Right lobe of liver (tissue), 6 donors: Measurements from ENCODE around the gene CPT1A. TPM values are rescaled to one million over a fixed set of nuclear protein-coding genes. Genes with fewer than 3 reads are reported as not detected.

Source experiments
- ATAC-seq, 4 donors: fragments of 200-7000 bp; cut with Tn5 transposase; one replicate each; pipeline ENCODE4 v1.9.1; 2020; ENCODE audit warnings: mild to moderate bottlenecking in 4 of 4, moderate library complexity in 4 of 4
- DNase-seq, 3 donors: peaks; one replicate each; pipeline ENCODE4 v3.0.0-alpha.2; 2020
- H3K27ac ChIP-seq, 3 donors: fragments of 200-600 bp; one replicate each; pipeline ENCODE4 v1.8.0; 2022
- H3K27me3 ChIP-seq, 2 donors: fragments of 200-600 bp; one replicate each; pipeline ENCODE4 v1.8.0; 2022
- H3K36me3 ChIP-seq, 4 donors: fragments of 200-600 bp; sonication (generic) in 1 of 4; one replicate each; pipeline versions ENCODE4 v1.5.1 to v1.8.0; 2017 to 2022; ENCODE audit warnings: control low read depth in 1 of 4
- H3K4me1 ChIP-seq, 4 donors: fragments of 200-600 bp; sonication (generic) in 1 of 4; one replicate each; pipeline versions ENCODE4 v1.5.1 to v1.8.0; 2017 to 2022; ENCODE audit warnings: control low read depth in 1 of 4
- H3K4me3 ChIP-seq, 3 donors: fragments of 200-600 bp; one replicate each; pipeline ENCODE4 v1.8.0; 2022
- H3K9me3 ChIP-seq, 4 donors: fragments of 200-600 bp; sonication (generic) in 1 of 4; one replicate each; pipeline versions ENCODE4 v1.5.1 to v1.8.0; 2017 to 2022; ENCODE audit warnings: control low read depth in 1 of 4
- POLR2A ChIP-seq: fragments of 450-650 bp; IDR thresholded peaks from one replicate; pipeline ENCODE4 v1.6.1; 2017; ENCODE audit warnings: antibody characterized with exemption, mild to moderate bottlenecking
- WGBS: methylation state at CpG from one replicate; pipeline ENCODE4 v1.1.6; 2018; ENCODE audit warnings: low coverage, low lambda C conversion rate; ENCODE audit not compliant: insufficient coverage; ENCODE audit errors: missing lambda C conversion rate; 5-methylcytosine and 5-hydroxymethylcytosine counted together
- intact Hi-C, 2 donors: fragments of 100-400 bp; cut with DNase I; formaldehyde crosslinking; loops; one replicate each; pipeline versions ENCODE4 v1.11.2 to v1.14.1; 2022
- total RNA-seq, 6 experiments: library from RNA; depleted of rRNA in 2 of 6; stranded (reverse); fragments of >200 nt in 2 of 6; fragmentation: NEBNext Ultra II Directional in 3 of 6; extraction: Animal tissue kit (Norgen Biotek cat#: 25700) in 3 of 6; gene quantifications; one replicate each; pipeline versions ENCODE4 v1.1.0 to v1.2.4, GENCODE V29; 2016 to 2023
- TF ChIP-seq, protein P1 (sequence below), 4 donors: fragments of 200-600 bp in 3 of 4; fragments of 450-650 bp in 1 of 4; IDR thresholded peaks; one replicate each; pipeline versions ENCODE4 v1.5.1 to v1.8.0; 2016 to 2022; ENCODE audit warnings: antibody characterized with exemption in 4 of 4, mild to moderate bottlenecking in 2 of 4
- donor health status: DM: no; HTN: yes; CAD: no.
- donor health status: DM: no; HTN: no; CAD: no.
- donor health status: DM: no; HTN: no; CAD: no.
- donor health status: DM: no; HTN: yes; CAD: no.
- donor health status: DM: no; HTN: yes; CAD: no.

The CPT1A gene
- total RNA-seq, 6 experiments from 2014 or later, result 30.5 to 152 (median 90.8) TPM

DNA sequence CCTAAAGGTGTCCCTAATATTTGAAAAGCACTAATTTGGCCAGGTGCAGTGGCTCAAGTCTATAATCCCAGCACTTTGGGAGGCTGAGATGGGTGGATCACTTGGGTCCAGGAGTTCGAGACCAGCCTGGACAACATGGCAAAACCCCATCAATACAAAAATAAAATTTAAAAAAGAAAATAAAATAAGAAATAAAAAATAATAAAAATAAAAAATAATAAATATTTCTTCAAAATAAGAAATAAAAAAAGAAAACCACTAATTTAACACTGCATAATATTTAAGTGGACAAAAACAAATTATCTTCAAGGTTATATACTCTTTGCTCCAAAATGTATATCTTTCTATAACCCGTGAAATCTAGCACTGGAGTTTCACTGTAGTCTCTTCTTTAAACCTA is 32.9 kb downstream of the CPT1A start:
- TF ChIP-seq, protein P1, sequence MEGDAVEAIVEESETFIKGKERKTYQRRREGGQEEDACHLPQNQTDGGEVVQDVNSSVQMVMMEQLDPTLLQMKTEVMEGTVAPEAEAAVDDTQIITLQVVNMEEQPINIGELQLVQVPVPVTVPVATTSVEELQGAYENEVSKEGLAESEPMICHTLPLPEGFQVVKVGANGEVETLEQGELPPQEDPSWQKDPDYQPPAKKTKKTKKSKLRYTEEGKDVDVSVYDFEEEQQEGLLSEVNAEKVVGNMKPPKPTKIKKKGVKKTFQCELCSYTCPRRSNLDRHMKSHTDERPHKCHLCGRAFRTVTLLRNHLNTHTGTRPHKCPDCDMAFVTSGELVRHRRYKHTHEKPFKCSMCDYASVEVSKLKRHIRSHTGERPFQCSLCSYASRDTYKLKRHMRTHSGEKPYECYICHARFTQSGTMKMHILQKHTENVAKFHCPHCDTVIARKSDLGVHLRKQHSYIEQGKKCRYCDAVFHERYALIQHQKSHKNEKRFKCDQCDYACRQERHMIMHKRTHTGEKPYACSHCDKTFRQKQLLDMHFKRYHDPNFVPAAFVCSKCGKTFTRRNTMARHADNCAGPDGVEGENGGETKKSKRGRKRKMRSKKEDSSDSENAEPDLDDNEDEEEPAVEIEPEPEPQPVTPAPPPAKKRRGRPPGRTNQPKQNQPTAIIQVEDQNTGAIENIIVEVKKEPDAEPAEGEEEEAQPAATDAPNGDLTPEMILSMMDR (IDR thresholded peaks at IDR 0.05), result no peak
- no peak for TF ChIP-seq POLR2A
- no peak for DNase-seq
- Histone ChIP-seq H3K9me3 (no peaks in the 10 kb centered on the region), H3K27me3 (no peaks in the 10 kb centered on the region), H3K36me3 (peaks cover 0 to 48% (median 24%) of the 10 kb centered on the region in 4 donors), H3K4me3 (no peak overlapping the region), H3K4me1 (peaks cover 0 to 9% (median 0%) of the 10 kb centered on the region in 4 donors), H3K27ac (no peak overlapping the region)
- ATAC-seq, result no peak
- 64% methylated on average over 1 of the region's 2 CpGs for WGBS
- intact Hi-C loops, result no loop called here

DNA sequence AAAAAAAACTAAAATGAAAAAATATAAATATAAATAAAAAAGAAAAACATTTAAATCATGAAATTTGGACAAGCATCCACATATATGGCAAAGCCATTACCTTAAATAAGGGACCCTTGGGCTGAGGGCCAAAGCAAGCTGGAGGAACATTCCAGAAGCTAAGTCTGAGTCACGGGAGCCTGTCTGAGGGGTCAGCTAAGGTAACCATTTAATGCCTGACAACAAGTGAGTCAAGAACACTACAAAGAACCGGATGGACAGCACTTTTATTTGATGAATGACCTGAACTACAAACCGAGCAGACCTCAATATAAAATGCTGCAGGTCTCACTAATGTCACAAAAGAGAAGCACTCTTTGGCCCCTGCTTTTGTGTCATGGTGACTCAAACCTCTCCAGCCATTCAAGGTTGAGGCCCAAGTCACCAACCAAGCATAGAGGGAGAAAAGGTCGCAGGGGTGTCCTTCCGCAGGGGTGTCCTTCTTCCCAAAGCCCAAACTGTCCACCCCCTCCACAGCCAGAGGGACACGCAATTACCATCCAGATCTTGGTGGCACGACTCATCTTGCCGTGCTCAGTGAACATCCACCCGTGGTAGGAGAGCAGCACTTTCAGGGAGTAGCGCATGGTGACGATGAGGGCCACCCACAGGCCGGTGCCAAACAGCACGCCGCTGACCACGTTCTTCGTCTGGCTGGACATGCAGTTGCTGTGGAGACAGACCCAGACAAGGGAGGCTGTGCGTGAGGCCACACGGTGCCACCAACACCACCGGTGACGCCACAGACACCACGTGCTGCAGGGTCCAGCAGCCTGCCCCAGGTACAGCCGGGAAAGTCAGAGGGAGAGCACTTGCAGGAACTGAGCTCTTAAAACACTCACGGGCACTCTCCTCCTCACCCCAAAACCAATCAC is 34.5 kb downstream of the CPT1A start:
- H3K4me3 ChIP-seq, result no peak overlapping the region
- H3K27ac ChIP-seq, result no peak overlapping the region
- H3K27me3 ChIP-seq, result no peaks in the 10 kb centered on the region
- no peaks in the 10 kb centered on the region for H3K9me3 ChIP-seq
- TF ChIP-seq POLR2A, result no peak
- TF ChIP-seq, protein P1 (IDR thresholded peaks at IDR 0.05), result no peak
- H3K36me3 ChIP-seq, result peaks cover 0 to 54% (median 17%) of the 10 kb centered on the region in 4 donors
- intact Hi-C loops, result no loop called here
- H3K4me1 ChIP-seq, result peaks cover 0 to 7% (median 0%) of the 10 kb centered on the region in 4 donors
- DNase-seq (no peak), ATAC-seq (peak in 2 of 4 donors; percentile 14 to 24)
- WGBS, result 71% methylated on average over 4 of the region's 23 CpGs

DNA sequence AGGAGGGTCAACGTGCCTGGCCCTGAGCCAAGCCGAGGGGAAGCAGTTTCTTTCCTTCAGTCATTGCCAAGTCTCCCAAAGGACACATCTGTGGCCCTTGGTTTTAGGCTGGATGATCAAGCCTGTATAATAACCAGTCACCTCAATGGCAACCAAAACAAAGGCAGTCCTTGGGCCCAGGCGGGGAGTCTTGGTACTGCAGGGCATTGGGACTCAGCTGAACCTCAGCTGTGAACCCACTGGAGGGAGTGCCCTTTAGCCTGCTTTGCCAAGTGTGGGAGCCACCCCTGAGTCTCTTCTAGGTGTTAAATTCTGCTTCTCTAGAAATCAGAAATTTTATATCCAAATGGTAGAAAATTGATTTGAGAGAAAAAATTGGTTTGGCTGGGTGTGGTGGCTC is 36.9 kb downstream of the CPT1A start:
- no CpG with 5 or more reads among the region's 3 CpGs for WGBS
- DNase-seq (no peak), ATAC-seq (no peak)
- Histone ChIP-seq H3K4me3 (no peak overlapping the region), H3K36me3 (peaks cover 0 to 60% (median 25%) of the 10 kb centered on the region in 4 donors), H3K9me3 (no peaks in the 10 kb centered on the region), H3K27me3 (no peaks in the 10 kb centered on the region), H3K27ac (no peak overlapping the region), H3K4me1 (no peaks in the 10 kb centered on the region)
- intact Hi-C loops, result no loop called here
- TF ChIP-seq POLR2A, result no peak
- TF ChIP-seq, protein P1 (IDR thresholded peaks at IDR 0.05), result no peak

GRCh38 chr11:68803766-68804165 is 38.0 kb downstream of the CPT1A start:
- DNase-seq, result no peak
- H3K4me1 ChIP-seq, result no peaks in the 10 kb centered on the region
- intact Hi-C loops, result no loop called here
- no peak for TF ChIP-seq POLR2A
- TF ChIP-seq, protein P1 (IDR thresholded peaks at IDR 0.05), result no peak
- WGBS, result 92% methylated on average over 8 of the region's 8 CpGs
- H3K4me3 ChIP-seq, result no peak overlapping the region
- H3K27ac ChIP-seq, result no peak overlapping the region
- peaks cover 0 to 70% (median 29%) of the 10 kb centered on the region in 4 donors for H3K36me3 ChIP-seq
- H3K27me3 ChIP-seq, result no peaks in the 10 kb centered on the region
- H3K9me3 ChIP-seq, result no peaks in the 10 kb centered on the region
- ATAC-seq, result no peak
